ENCODE measurements around the gene SCGB1D1.
A peak's percentile ranks its signal among the peaks of the same experiment; 100 is the strongest.

DNA sequence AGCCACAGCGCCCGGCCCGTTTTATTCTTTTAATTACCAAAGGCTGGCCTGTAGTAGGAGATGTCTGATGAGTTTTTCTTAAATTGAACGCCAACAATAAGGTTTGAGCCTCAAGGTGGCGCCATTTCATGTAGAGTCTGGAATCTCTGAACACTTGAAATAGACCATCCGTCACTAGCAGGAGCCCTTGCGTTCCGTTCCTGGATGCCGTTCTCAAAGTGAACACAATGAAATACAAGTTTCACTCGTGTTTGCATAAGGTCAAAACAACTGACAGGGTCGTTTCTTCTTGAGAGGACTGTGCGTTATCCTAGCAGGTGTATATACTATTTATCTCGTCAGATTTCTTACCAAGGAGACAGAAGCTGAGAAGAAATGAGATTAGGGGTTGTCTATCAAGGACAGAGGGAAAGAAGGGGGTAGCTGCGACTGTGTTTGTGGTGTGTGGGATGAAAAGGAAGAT is 18.7 kb upstream of the SCGB1D1 start:
- TF ChIP-seq, protein P1, sequence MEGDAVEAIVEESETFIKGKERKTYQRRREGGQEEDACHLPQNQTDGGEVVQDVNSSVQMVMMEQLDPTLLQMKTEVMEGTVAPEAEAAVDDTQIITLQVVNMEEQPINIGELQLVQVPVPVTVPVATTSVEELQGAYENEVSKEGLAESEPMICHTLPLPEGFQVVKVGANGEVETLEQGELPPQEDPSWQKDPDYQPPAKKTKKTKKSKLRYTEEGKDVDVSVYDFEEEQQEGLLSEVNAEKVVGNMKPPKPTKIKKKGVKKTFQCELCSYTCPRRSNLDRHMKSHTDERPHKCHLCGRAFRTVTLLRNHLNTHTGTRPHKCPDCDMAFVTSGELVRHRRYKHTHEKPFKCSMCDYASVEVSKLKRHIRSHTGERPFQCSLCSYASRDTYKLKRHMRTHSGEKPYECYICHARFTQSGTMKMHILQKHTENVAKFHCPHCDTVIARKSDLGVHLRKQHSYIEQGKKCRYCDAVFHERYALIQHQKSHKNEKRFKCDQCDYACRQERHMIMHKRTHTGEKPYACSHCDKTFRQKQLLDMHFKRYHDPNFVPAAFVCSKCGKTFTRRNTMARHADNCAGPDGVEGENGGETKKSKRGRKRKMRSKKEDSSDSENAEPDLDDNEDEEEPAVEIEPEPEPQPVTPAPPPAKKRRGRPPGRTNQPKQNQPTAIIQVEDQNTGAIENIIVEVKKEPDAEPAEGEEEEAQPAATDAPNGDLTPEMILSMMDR (IDR thresholded peaks at IDR 0.05): peak; percentile 89
- TF ChIP-seq EZH2 (IDR thresholded peaks at IDR 0.05) (no peak), EZH2phosphoT487 (IDR thresholded peaks at IDR 0.05) (peak; percentile 32)
